Psoas muscle (tissue), 8 donors: ENCODE data around the gene CDH3. TPM values are rescaled to one million over a fixed set of nuclear protein-coding genes. Genes with fewer than 3 reads are reported as not detected.

Experiments used
- ATAC-seq, 4 donors: fragments of 200-7000 bp; cut with Tn5 transposase; one replicate each; pipeline ENCODE4 v1.9.1; 2020; ENCODE audit warnings: moderate library complexity in 3 of 4, mild to moderate bottlenecking in 2 of 4
- DNase-seq, 2 donors: peaks; one replicate each; pipeline ENCODE4 v3.0.0-alpha.2; 2020
- H3K27ac ChIP-seq: fragments of 200-600 bp; one replicate; pipeline ENCODE4 v1.8.0; 2022
- H3K27me3 ChIP-seq, 3 donors: fragments of 200-600 bp in 1 of 3; one replicate each; pipeline versions ENCODE4 v1.6.1 to v1.8.0; 2013 to 2022; ENCODE audit warnings: low read length in 2 of 3, mild to moderate bottlenecking in 2 of 3, moderate library complexity in 1 of 3; ENCODE audit not compliant: insufficient read depth in 3 of 3
- H3K36me3 ChIP-seq, 2 donors: fragments of 200-600 bp in 1 of 2; one replicate each; pipeline versions ENCODE4 v1.6.1 to v1.8.0; 2013 to 2022; ENCODE audit warnings: low read depth in 1 of 2, mild to moderate bottlenecking in 1 of 2, moderate library complexity in 1 of 2; ENCODE audit not compliant: insufficient read depth in 1 of 2
- H3K4me1 ChIP-seq: fragments of 200-600 bp; one replicate; pipeline ENCODE4 v1.8.0; 2022
- H3K4me3 ChIP-seq: fragments of 200-600 bp; one replicate; pipeline ENCODE4 v1.8.0; 2022; ENCODE audit warnings: mild to moderate bottlenecking
- H3K9me3 ChIP-seq: fragments of 200-600 bp; one replicate; pipeline ENCODE4 v1.8.0; 2022
- WGBS, 3 donors: extraction: QIAGEN DNeasy Blood & Tissue Kit; methylation state at CpG; one replicate each; pipeline versions ENCODE4 v1.1.6 to v1.1.7; 2013; 5-methylcytosine and 5-hydroxymethylcytosine counted together
- intact Hi-C, 2 donors: fragments of 100-400 bp; cut with DNase I; formaldehyde crosslinking; loops; one replicate each; pipeline versions ENCODE4 v1.11.0 to v1.14.2; 2022
- polyA plus RNA-seq, 3 donors: library from polyadenylated mRNA; stranded (reverse); fragments of 200-250 nt; gene quantifications; one replicate each; pipeline ENCODE4 v1.2.3, GENCODE V29; 2013
- total RNA-seq, 4 donors: library from RNA; stranded (reverse); fragmentation: NEBNext Ultra II Directional in 2 of 4; extraction: Animal tissue kit (Norgen Biotek cat#: 25700) in 2 of 4; gene quantifications; one replicate each; pipeline versions ENCODE4 v1.2.1 to v1.2.4, GENCODE V29; 2021 to 2023
- TF ChIP-seq, protein P1 (sequence below): fragments of 200-600 bp; IDR thresholded peaks from one replicate; pipeline ENCODE4 v1.8.0; 2022; ENCODE audit warnings: antibody characterized with exemption
- donor health status: healthy with polysubstance abuse.
- donor health status: DM: no; HTN: no; CAD: no; lungs with moderate emphysema.
- donor health status: Bipolar disorder and iron deficiency.
- donor health status: healthy.
- donor health status: DM: yes; HTN: yes; CAD: no.
- donor health status: DM: no; HTN: no; CAD: no.
- donor health status: DM: no; HTN: no; CAD: no.
- donor health status: DM: yes; HTN: yes; CAD: no.

CDH3 gene
- total and polyA plus RNA-seq, 7 donors = 0.05 to 0.21 TPM; not detected in 5

DNA sequence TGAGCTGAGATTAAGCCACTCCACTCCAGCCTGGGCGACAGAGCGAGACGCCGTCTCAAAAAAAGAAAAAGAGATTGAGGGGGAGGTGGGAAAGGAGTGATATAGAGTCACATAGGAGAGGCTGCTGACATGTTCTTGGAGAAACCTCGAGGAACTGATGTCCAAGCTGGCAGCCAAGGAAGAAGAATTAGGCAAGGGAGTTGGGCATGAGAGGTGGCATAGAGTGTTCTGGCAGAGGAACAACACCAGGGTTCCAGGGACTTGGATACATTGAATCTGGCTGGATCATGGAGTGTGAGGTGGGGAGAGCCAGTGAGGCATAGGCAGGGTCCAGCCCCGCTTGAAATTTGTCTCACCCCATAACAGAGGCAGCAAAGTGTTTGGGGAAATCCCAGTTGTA, 10.7 kb downstream of the CDH3 start:
- no peak for DNase-seq
- Histone ChIP-seq H3K4me3 (no peak overlapping the region), H3K27ac (no peak overlapping the region), H3K4me1 (no peaks in the 10 kb centered on the region), H3K27me3 (no peaks in the 10 kb centered on the region), H3K36me3 (no peaks in the 10 kb centered on the region), H3K9me3 (no peaks in the 10 kb centered on the region)
- no peak for ATAC-seq
- 61 to 73% (median 66%) methylated on average over 6 of the region's 6 CpGs for WGBS, 3 donors
- TF ChIP-seq, protein P1, sequence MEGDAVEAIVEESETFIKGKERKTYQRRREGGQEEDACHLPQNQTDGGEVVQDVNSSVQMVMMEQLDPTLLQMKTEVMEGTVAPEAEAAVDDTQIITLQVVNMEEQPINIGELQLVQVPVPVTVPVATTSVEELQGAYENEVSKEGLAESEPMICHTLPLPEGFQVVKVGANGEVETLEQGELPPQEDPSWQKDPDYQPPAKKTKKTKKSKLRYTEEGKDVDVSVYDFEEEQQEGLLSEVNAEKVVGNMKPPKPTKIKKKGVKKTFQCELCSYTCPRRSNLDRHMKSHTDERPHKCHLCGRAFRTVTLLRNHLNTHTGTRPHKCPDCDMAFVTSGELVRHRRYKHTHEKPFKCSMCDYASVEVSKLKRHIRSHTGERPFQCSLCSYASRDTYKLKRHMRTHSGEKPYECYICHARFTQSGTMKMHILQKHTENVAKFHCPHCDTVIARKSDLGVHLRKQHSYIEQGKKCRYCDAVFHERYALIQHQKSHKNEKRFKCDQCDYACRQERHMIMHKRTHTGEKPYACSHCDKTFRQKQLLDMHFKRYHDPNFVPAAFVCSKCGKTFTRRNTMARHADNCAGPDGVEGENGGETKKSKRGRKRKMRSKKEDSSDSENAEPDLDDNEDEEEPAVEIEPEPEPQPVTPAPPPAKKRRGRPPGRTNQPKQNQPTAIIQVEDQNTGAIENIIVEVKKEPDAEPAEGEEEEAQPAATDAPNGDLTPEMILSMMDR = no peak
- intact Hi-C loops = no loop called here

DNA sequence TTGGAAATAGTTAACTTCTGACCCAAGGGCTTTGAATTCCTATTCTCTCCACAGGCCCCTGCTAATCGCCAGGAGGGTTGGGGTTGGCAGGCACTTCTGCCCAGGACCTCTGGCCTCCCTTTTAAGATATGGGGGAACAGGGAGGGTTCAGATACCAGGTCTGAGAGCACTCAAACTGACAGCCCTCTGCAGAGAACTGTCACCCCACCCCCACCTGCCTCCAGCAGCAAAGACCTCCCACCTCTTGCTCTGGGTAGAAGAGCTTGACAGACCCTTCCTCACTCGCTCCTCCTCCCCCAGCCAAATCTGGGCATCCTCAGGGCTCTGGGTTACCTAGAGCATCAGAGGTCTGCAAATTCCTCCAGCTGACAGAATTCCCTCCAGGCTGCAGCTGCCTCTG, 11.6 kb downstream of the CDH3 start:
- DNase-seq (no peak), ATAC-seq (no peak)
- intact Hi-C loops = no loop called here
- Histone ChIP-seq H3K4me3 (no peak overlapping the region), H3K4me1 (no peaks in the 10 kb centered on the region), H3K27me3 (no peaks in the 10 kb centered on the region), H3K36me3 (no peaks in the 10 kb centered on the region), H3K9me3 (no peaks in the 10 kb centered on the region), H3K27ac (no peak overlapping the region)
- TF ChIP-seq, protein P1 = no peak
- WGBS, 3 donors = 32 to 44% (median 43%) methylated on average over 2 of the region's 2 CpGs

DNA sequence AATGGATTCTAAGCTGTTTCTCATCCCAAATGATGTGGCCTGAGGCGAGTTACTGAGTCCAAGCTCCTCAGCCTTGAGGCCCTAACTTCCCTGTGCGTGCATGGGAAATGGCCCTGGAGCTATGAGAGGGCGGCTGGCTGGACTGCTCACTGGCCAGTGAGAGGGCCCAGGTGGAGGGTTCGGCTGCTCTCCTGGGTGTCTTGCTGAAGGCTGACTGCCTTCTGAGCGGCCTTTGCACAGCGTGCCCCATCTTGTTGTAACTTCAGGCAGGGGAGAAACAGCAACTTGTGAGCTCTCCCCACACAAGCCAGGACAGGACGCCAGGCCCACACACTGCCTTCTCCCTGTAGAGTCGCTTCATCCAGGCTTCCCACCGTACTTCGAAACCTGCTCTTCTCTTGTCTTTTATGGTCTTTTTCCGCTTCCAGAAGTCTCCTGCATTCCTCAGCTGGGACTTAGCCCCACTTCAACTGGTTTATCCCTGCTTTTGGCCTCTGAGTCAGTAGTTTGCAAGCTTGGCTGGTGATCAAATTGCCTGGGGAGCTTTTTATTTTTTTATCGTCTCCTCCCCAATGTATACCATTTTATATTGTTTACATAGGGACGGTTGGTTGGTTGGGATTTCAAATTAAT, 13.3 kb downstream of the CDH3 start:
- H3K9me3 ChIP-seq = no peaks in the 10 kb centered on the region
- 42 to 53% (median 50%) methylated on average over 13 of the region's 13 CpGs for WGBS, 3 donors
- ATAC-seq (no peak), DNase-seq (no peak)
- no peaks in the 10 kb centered on the region for H3K4me1 ChIP-seq
- TF ChIP-seq, protein P1 = no peak
- H3K36me3 ChIP-seq = no peaks in the 10 kb centered on the region
- H3K4me3 ChIP-seq = no peak overlapping the region
- no peaks in the 10 kb centered on the region for H3K27me3 ChIP-seq
- intact Hi-C loops = no loop called here
- no peak overlapping the region for H3K27ac ChIP-seq

DNA sequence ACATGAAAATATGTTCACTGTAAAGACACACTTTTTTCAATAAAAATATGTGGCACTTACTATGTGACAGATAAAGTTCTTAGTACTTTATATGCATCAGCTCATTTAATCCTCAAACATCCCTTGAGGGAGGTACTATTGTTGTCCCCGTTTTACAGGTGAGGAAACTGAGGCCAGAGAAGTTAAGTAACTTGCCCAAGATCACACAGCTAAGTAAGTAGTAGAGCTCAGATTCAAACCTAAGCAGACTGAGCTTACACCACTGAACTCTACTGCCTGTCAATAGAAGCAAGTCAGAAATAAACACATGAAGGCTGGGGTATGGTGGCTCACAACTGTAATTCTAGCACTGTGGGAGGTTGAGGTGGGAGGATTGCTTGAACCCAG, 13.9 kb downstream of the CDH3 start:
- H3K27ac ChIP-seq = no peak overlapping the region
- H3K27me3 ChIP-seq = no peaks in the 10 kb centered on the region
- no peaks in the 10 kb centered on the region for H3K4me1 ChIP-seq
- no peak for DNase-seq
- ATAC-seq = no peak
- no peaks in the 10 kb centered on the region for H3K9me3 ChIP-seq
- intact Hi-C loops = no loop called here
- WGBS, 3 donors = 45 to 56% (median 50%) methylated on average over 1 of the region's 1 CpG
- TF ChIP-seq, protein P1 = no peak
- H3K4me3 ChIP-seq = no peak overlapping the region
- H3K36me3 ChIP-seq = no peaks in the 10 kb centered on the region
